Trophoblast cell (in vitro differentiated cells and primary cell): ENCODE data around the gene FOXC2.

Experiments used
- DNase-seq, 2 donors: peaks; one replicate each; pipeline ENCODE4 v3.0.0-alpha.2; 2016
- H2AFZ ChIP-seq: 2 replicates; pipeline ENCODE4 v1.6.1; 2013; ENCODE audit warnings: low read length, moderate library complexity, mild to moderate bottlenecking; ENCODE audit not compliant: insufficient read depth, poor library complexity
- H2AK5ac ChIP-seq: 2 replicates; pipeline ENCODE4 v1.6.1; 2013; ENCODE audit warnings: mild to moderate bottlenecking, low read length
- H2BK120ac ChIP-seq: 2 replicates; pipeline ENCODE4 v1.6.1; 2013; ENCODE audit warnings: low read length, mild to moderate bottlenecking, moderate library complexity; ENCODE audit not compliant: insufficient read depth, poor library complexity
- H2BK12ac ChIP-seq: 2 replicates; pipeline ENCODE4 v1.6.1; 2013; ENCODE audit warnings: mild to moderate bottlenecking, low read length, moderate library complexity
- H2BK5ac ChIP-seq: 2 replicates; pipeline ENCODE4 v1.6.1; 2013; ENCODE audit warnings: low read length, low read depth, moderate library complexity, mild to moderate bottlenecking; ENCODE audit not compliant: poor library complexity
- H3K14ac ChIP-seq: 2 replicates; pipeline ENCODE4 v1.6.1; 2013; ENCODE audit warnings: mild to moderate bottlenecking, low read length
- H3K18ac ChIP-seq: 2 replicates; pipeline ENCODE4 v1.6.1; 2013; ENCODE audit warnings: mild to moderate bottlenecking, low read length
- H3K23ac ChIP-seq: 2 replicates; pipeline ENCODE4 v1.6.1; 2013; ENCODE audit warnings: low read length
- H3K27ac ChIP-seq: 2 replicates; pipeline ENCODE4 v1.5.1; 2013; ENCODE audit warnings: low read depth, mild to moderate bottlenecking, inconsistent platforms, low read length, moderate library complexity
- H3K27me3 ChIP-seq: 2 replicates; pipeline ENCODE4 v1.6.1; 2013; ENCODE audit warnings: inconsistent platforms, mild to moderate bottlenecking, low read length, moderate library complexity; ENCODE audit not compliant: insufficient read depth
- H3K36me3 ChIP-seq, 2 experiments: 1 replicate in 1 of 2; 2 replicates in 1 of 2; pipeline ENCODE4 v1.6.1; 2013; ENCODE audit warnings: low read length in 2 of 2, mild to moderate bottlenecking in 2 of 2, moderate library complexity in 1 of 2; ENCODE audit not compliant: insufficient read depth in 2 of 2, control insufficient read depth in 1 of 2
- H3K4ac ChIP-seq: 2 replicates; pipeline ENCODE4 v1.6.1; 2013; ENCODE audit warnings: low read depth, mild to moderate bottlenecking, low read length, moderate library complexity
- H3K4me1 ChIP-seq, 2 experiments: 1 replicate in 1 of 2; 2 replicates in 1 of 2; pipeline ENCODE4 v1.6.1; 2013; ENCODE audit warnings: low read length in 2 of 2, mild to moderate bottlenecking in 2 of 2, moderate library complexity in 1 of 2; ENCODE audit not compliant: insufficient read depth in 2 of 2, control insufficient read depth in 1 of 2
- H3K4me2 ChIP-seq: 2 replicates; pipeline ENCODE4 v1.6.1; 2013; ENCODE audit warnings: inconsistent platforms, mild to moderate bottlenecking, low read length, moderate library complexity
- H3K4me3 ChIP-seq: 2 replicates; pipeline ENCODE4 v1.5.1; 2013; ENCODE audit warnings: mild to moderate bottlenecking, low read depth, low read length, inconsistent platforms
- H3K79me1 ChIP-seq: one replicate; pipeline ENCODE4 v1.6.1; 2013; ENCODE audit warnings: low read length
- H3K79me2 ChIP-seq: 2 replicates; pipeline ENCODE4 v1.6.1; 2013; ENCODE audit warnings: low read length, mild to moderate bottlenecking; ENCODE audit not compliant: control insufficient read depth, insufficient read depth, poor library complexity
- H3K9ac ChIP-seq: 2 replicates; pipeline ENCODE4 v1.6.1; 2013; ENCODE audit warnings: mild to moderate bottlenecking, low read length
- H3K9me3 ChIP-seq: 2 replicates; pipeline ENCODE4 v1.6.1; 2013; ENCODE audit warnings: low read depth, mild to moderate bottlenecking, control low read depth, inconsistent platforms, low read length; ENCODE audit not compliant: insufficient read depth
- H4K12ac ChIP-seq: 2 replicates; pipeline ENCODE4 v1.6.1; 2013; ENCODE audit warnings: low read depth, mild to moderate bottlenecking, low read length, moderate library complexity
- H4K8ac ChIP-seq: 2 replicates; pipeline ENCODE4 v1.6.1; 2013; ENCODE audit warnings: low read depth, mild to moderate bottlenecking, low read length, moderate library complexity
- H4K91ac ChIP-seq: one replicate; pipeline ENCODE4 v1.6.1; 2013; ENCODE audit warnings: low read depth, mild to moderate bottlenecking, low read length, moderate library complexity
- WGBS: extraction: QIAGEN DNeasy Blood & Tissue Kit; methylation state at CpG from one replicate; pipeline ENCODE4 v1.1.7; 2013; ENCODE audit warnings: missing lambda C conversion rate; ENCODE audit not compliant: insufficient read length, insufficient coverage; ENCODE audit errors: extremely low coverage; 5-methylcytosine and 5-hydroxymethylcytosine counted together

Gene FOXC2

DNA sequence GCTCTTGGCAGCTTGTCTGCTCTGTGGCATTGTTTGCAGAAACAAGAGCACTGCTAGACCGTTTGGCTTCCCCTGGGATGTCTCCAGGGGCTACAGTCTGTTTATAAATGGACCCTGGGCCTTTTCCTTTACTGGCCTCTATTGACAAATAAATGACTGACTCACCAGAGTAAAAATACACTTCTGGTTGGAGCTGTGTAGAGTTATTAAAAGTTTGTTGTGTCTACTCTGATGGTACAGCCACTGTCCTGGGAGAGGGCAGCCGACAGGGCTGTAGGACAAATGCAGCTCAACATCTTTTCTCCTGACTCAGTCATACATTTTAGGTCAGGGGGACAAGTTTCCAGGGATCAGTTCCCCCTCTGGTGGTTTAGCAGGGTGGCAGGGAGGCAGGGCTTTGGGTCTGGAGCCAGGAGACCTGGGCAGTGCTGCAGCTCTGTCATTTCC lies 41.7 kb downstream of the FOXC2 start:
- H2BK12ac ChIP-seq = no peak overlapping the region
- H2BK5ac ChIP-seq = no peak overlapping the region
- H3K4me1 ChIP-seq = peaks cover 7 to 11% of the 10 kb centered on the region in 2 experiments
- H3K9me3 ChIP-seq = no peaks in the 10 kb centered on the region
- H2AK5ac ChIP-seq = no peak overlapping the region
- peaks cover 10% of the 10 kb centered on the region for H3K79me1 ChIP-seq
- no peak overlapping the region for H4K8ac ChIP-seq
- H3K79me2 ChIP-seq = no peaks in the 10 kb centered on the region
- no CpG with 5 or more reads among the region's 2 CpGs for WGBS
- H4K91ac ChIP-seq = no peak overlapping the region
- no peaks in the 10 kb centered on the region for H3K36me3 ChIP-seq
- no peak overlapping the region for H3K4me2 ChIP-seq
- no peak overlapping the region for H3K4me3 ChIP-seq
- no peaks in the 10 kb centered on the region for H3K27me3 ChIP-seq
- no peak overlapping the region for H3K27ac ChIP-seq
- DNase-seq = no peak
- H4K12ac ChIP-seq = no peak overlapping the region
- H2BK120ac ChIP-seq = no peak overlapping the region
- H3K4ac ChIP-seq = no peak overlapping the region
- no peak overlapping the region for H3K9ac ChIP-seq
- no peak overlapping the region for H3K18ac ChIP-seq
- H3K23ac ChIP-seq = no peak overlapping the region
- H2AFZ ChIP-seq = no peak overlapping the region
- no peak overlapping the region for H3K14ac ChIP-seq

DNA sequence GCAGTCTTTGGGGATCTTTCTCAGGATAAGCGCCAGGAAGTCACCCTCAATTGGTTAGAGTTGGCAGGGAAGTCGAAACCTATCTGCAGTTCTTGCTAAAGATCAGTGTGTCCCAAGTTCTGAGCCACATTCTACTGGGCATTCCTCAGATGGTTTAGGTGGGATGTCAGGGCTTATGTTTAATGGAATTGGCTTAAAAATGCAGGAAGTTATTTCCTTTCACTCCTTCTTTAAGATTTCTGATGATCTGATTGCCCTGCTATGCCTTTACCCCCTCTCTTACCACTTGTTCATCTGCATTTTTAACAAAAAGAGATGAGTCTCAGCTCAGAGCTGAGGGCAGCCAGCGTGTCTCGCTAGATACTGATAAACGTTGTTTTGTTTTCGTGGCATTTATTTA lies 42.5 kb downstream of the FOXC2 start:
- no peak overlapping the region for H3K18ac ChIP-seq
- H3K23ac ChIP-seq = no peak overlapping the region
- H3K79me2 ChIP-seq = no peaks in the 10 kb centered on the region
- H4K91ac ChIP-seq = no peak overlapping the region
- no peak overlapping the region for H3K4ac ChIP-seq
- H3K9me3 ChIP-seq = no peaks in the 10 kb centered on the region
- no CpG with 5 or more reads among the region's 6 CpGs for WGBS
- H2BK5ac ChIP-seq = no peak overlapping the region
- H2BK12ac ChIP-seq = no peak overlapping the region
- H3K9ac ChIP-seq = no peak overlapping the region
- H3K4me2 ChIP-seq = peak overlapping the region; percentile 21
- peaks cover 10% of the 10 kb centered on the region for H3K79me1 ChIP-seq
- H2AK5ac ChIP-seq = no peak overlapping the region
- no peak overlapping the region for H2AFZ ChIP-seq
- no peak overlapping the region for H4K8ac ChIP-seq
- no peak overlapping the region for H3K14ac ChIP-seq
- no peaks in the 10 kb centered on the region for H3K36me3 ChIP-seq
- H3K27ac ChIP-seq = peak overlapping the region; percentile 69
- H3K4me1 ChIP-seq = peaks cover 7 to 11% of the 10 kb centered on the region in 2 experiments
- DNase-seq = peak; percentile 60 to 83
- H3K27me3 ChIP-seq = no peaks in the 10 kb centered on the region
- H4K12ac ChIP-seq = no peak overlapping the region
- no peak overlapping the region for H2BK120ac ChIP-seq
- no peak overlapping the region for H3K4me3 ChIP-seq

DNA sequence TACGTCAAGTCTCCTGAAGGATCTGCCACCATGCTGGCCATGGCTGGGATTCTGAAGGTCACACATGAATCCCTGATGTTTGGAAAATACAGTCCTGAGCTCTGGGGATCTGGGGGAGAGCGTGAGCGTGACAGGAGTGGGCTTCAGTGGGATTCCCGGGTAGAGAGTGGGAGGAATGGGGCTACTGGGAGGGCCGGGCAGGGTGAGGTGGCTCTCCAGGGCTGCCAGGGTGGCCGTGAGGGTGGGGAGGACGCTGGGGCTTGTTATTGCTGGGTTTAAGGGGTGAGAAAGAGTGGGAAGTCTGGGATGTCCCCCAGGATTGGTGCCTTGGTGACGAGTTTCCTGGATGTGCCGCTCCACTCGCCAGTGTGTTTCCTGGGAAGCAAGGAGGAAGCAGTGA lies 43.0 kb downstream of the FOXC2 start:
- Histone ChIP-seq H3K23ac (no peak overlapping the region), H3K9ac (no peak overlapping the region), H4K8ac (no peak overlapping the region), H3K4me2 (no peak overlapping the region), H3K36me3 (no peaks in the 10 kb centered on the region), H3K18ac (no peak overlapping the region), H4K91ac (peak overlapping the region; percentile 70), H3K79me2 (no peaks in the 10 kb centered on the region), H3K4me3 (no peak overlapping the region), H3K27me3 (no peaks in the 10 kb centered on the region), H3K27ac (peak overlapping the region; percentile 69), H3K4me1 (peaks cover 7 to 12% of the 10 kb centered on the region in 2 experiments), H4K12ac (no peak overlapping the region), H2AFZ (no peak overlapping the region), H2BK120ac (peak overlapping the region; percentile 33), H3K4ac (no peak overlapping the region), H2BK5ac (peak overlapping the region; percentile 10), H3K79me1 (peaks cover 10% of the 10 kb centered on the region), H3K9me3 (no peaks in the 10 kb centered on the region), H2BK12ac (peak overlapping the region; percentile 30), H2AK5ac (no peak overlapping the region), H3K14ac (peak overlapping the region; percentile 18)
- no CpG with 5 or more reads among the region's 10 CpGs for WGBS
- DNase-seq = no peak

DNA sequence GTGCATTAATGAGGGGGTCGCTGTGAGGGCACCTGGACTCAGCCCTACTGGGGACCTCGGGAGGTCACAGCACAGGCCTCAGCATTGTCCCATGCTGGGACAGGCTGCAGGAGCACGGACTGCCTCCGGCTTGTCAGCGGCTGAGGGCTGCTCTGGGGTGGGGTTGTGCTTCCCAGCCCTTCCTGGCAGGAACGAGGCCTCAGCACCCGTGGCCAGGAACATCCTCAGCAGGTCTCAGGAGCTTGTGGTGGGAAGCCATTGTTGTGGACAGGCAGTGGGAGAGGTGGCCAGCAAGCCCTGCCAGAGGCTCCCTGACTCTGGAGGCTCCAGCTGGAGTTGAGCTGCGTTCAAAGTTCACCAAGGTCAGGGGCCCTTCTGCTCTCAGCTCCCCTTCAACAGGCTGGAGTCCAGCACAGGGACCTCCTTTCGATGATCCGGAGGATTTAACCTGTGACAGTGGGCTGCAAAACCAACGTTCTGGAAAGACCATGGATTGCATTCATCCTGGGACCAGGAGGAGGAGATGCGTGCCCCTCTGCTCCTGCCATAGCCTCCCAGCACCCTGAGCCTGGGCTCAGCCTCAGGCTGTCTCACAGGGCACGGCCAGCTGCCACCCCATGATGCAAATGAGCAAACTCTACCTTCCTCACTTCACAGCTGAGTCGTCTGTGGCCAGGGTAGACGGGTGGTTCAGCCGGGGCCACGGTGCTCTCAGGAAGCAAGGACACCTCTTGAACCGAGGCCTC lies 44.3 kb downstream of the FOXC2 start:
- Histone ChIP-seq H3K27me3 (no peaks in the 10 kb centered on the region), H2BK120ac (no peak overlapping the region), H2AK5ac (no peak overlapping the region), H4K91ac (no peak overlapping the region), H3K27ac (no peak overlapping the region), H2BK12ac (no peak overlapping the region), H3K79me1 (peaks cover 10% of the 10 kb centered on the region), H3K36me3 (no peaks in the 10 kb centered on the region), H3K4me3 (no peak overlapping the region), H3K9ac (no peak overlapping the region), H3K9me3 (no peaks in the 10 kb centered on the region), H3K79me2 (no peaks in the 10 kb centered on the region), H2BK5ac (no peak overlapping the region), H3K4me2 (no peak overlapping the region), H3K23ac (no peak overlapping the region), H3K14ac (no peak overlapping the region), H4K8ac (no peak overlapping the region), H4K12ac (no peak overlapping the region), H2AFZ (no peak overlapping the region), H3K18ac (no peak overlapping the region), H3K4me1 (peaks cover 7 to 15% of the 10 kb centered on the region in 2 experiments), H3K4ac (no peak overlapping the region)
- no CpG with 5 or more reads among the region's 18 CpGs for WGBS
- no peak for DNase-seq
